K562 (cell line): Measurements from ENCODE around the gene EHBP1L1. TPM values are rescaled to one million over a fixed set of nuclear protein-coding genes. Genes with fewer than 3 reads are reported as not detected.

Experiments used
- ATAC-seq: fragments of 200-7000 bp; cut with Tn5 transposase; 3 replicates; pipeline ENCODE4 v1.9.1; 2020; ENCODE audit warnings: moderate library complexity
- BruUV-seq: library from RNA; stranded (reverse); fragments of 400-500 nt; replicated peaks from 2 replicates; lab custom pipeline; 2021; lab: Mats Ljungman, UMichigan
- CTCF ChIA-PET: fragments of 300-600 bp; formaldehyde crosslinking; extraction: SDS; loops from one replicate; lab custom pipeline; 2021; ENCODE audit warnings: low intra/inter-chr PET ratio; lab: Yijun Ruan, JAX
- POLR2A ChIA-PET: fragments of 300-600, 350-650 bp; sonication (Branson Sonifier 250); formaldehyde crosslinking; extraction: SDS; loops from one replicate; lab custom pipeline; 2021; ENCODE audit warnings: antibody characterized with exemption, inconsistent platforms; lab: Yijun Ruan, JAX
- DNase-seq, 4 experiments: peaks; one replicate each; pipeline versions ENCODE4 v3.0.0 to v3.0.0-alpha.2; 2011 to 2018; ENCODE audit warnings: low spot score in 3 of 4, mixed read lengths in 3 of 4; ENCODE audit errors: extremely low read depth in 1 of 4
- FAIRE-seq: peaks from 2 replicates; lab custom pipeline; 2011; peaks lifted over from hg19 to GRCh38; lab: Jason Lieb, UNC
- H2AFZ ChIP-seq: 2 replicates; pipeline ENCODE4 v1.6.0; 2011; ENCODE audit warnings: low read depth, low read length, control low read depth, inconsistent platforms
- H3K27ac ChIP-seq: fragments of 200-600 bp; 3 replicates; pipeline ENCODE4 v1.8.0; 2011; ENCODE audit warnings: low read depth, mild to moderate bottlenecking, control low read depth, inconsistent platforms, low read length, moderate library complexity, mixed read lengths; ENCODE audit errors: extremely low read depth
- H3K27me3 ChIP-seq, 2 experiments: fragments of 300-600 bp in 1 of 2; 2 replicates in 1 of 2; 3 replicates in 1 of 2; pipeline versions ENCODE4 v1.6.0 to v1.8.0; 2011; ENCODE audit warnings: inconsistent platforms in 2 of 2, low read length in 2 of 2, mild to moderate bottlenecking in 1 of 2, mixed read lengths in 1 of 2, moderate library complexity in 1 of 2; ENCODE audit not compliant: control insufficient read depth in 2 of 2, insufficient read depth in 2 of 2
- H3K36me3 ChIP-seq: fragments of 300-600 bp; 3 replicates; pipeline ENCODE4 v1.8.0; 2011; ENCODE audit warnings: mild to moderate bottlenecking, low read length, inconsistent platforms; ENCODE audit not compliant: control insufficient read depth, insufficient read depth
- H3K4me1 ChIP-seq, 2 experiments: fragments of 200-600 bp in 1 of 2; replicated peaks in 1 of 2; 2 replicates in 1 of 2; 3 replicates in 1 of 2; pipeline versions ENCODE4 v1.5.1 to v1.8.0; 2011; ENCODE audit warnings: inconsistent platforms in 2 of 2, low read length in 2 of 2, mild to moderate bottlenecking in 1 of 2, mixed read lengths in 1 of 2, moderate library complexity in 1 of 2; ENCODE audit not compliant: control insufficient read depth in 2 of 2, insufficient read depth in 2 of 2
- H3K4me2 ChIP-seq: 2 replicates; pipeline ENCODE4 v1.6.1; 2011; ENCODE audit warnings: low read length, control low read depth, inconsistent platforms, mixed read lengths; ENCODE audit not compliant: insufficient read depth
- H3K4me3 ChIP-seq: fragments of 200-600 bp; sonication (generic), shearing (Covaris generic); 2 replicates; pipeline ENCODE4 v1.5.1; 2016; ENCODE audit warnings: control low read depth, inconsistent platforms
- H3K79me2 ChIP-seq: fragments of 200-600 bp; 3 replicates; pipeline ENCODE4 v1.8.0; 2011; ENCODE audit warnings: low read length, inconsistent platforms; ENCODE audit not compliant: control insufficient read depth, insufficient read depth
- H3K9ac ChIP-seq, 2 experiments: 2 replicates each; pipeline versions ENCODE4 v1.6.0 to v1.6.1; 2011; ENCODE audit warnings: low read depth in 2 of 2, low read length in 2 of 2, control low read depth in 1 of 2, inconsistent platforms in 1 of 2, mild to moderate bottlenecking in 1 of 2, mixed read lengths in 1 of 2; ENCODE audit not compliant: insufficient read depth in 1 of 2
- H3K9me1 ChIP-seq: one replicate; pipeline ENCODE4 v1.6.0; 2011; ENCODE audit warnings: inconsistent platforms, mild to moderate bottlenecking, low read length, moderate library complexity; ENCODE audit not compliant: control insufficient read depth, insufficient read depth
- H3K9me3 ChIP-seq: replicated peaks from 2 replicates; pipeline ENCODE4 v1.5.1; 2011; ENCODE audit warnings: low read depth, low read length, inconsistent platforms; ENCODE audit not compliant: control insufficient read depth, insufficient read depth
- H4K20me1 ChIP-seq: replicated peaks from 2 replicates; pipeline ENCODE4 v1.6.1; 2011; ENCODE audit warnings: low read length, inconsistent platforms, mixed read lengths; ENCODE audit not compliant: control insufficient read depth, insufficient read depth
- CTCFL ChIP-seq: IDR thresholded peaks from 2 replicates; pipeline ENCODE4 v1.6.1; 2011; ENCODE audit warnings: borderline replicate concordance, low read depth, mild to moderate bottlenecking, moderate library complexity, low read length; ENCODE audit not compliant: insufficient read depth, poor library complexity, severe bottlenecking
- KLF6 ChIP-seq: fragments of 250-450 bp; sonication (Bioruptor Pico); IDR thresholded peaks from 2 replicates; pipeline ENCODE4 v1.4.0; 2020; ENCODE audit warnings: mild to moderate bottlenecking, moderate library complexity, borderline replicate concordance
- MED1 ChIP-seq: sonication (generic); formaldehyde crosslinking; IDR thresholded peaks from 2 replicates; pipeline ENCODE4 v1.8.1; 2023; ENCODE audit warnings: missing genetic modification reagents, borderline replicate concordance
- MYNN ChIP-seq, 2 experiments: sonication (generic); formaldehyde crosslinking in 1 of 2; IDR thresholded peaks; 2 replicates each; pipeline versions ENCODE4 v1.5.0 to v1.6.1; 2016 to 2020; ENCODE audit warnings: antibody characterized with exemption in 1 of 2, missing genetic modification reagents in 1 of 2
- NFIX ChIP-seq: fragments of 250-450 bp; sonication (Bioruptor Pico); IDR thresholded peaks from 2 replicates; pipeline ENCODE4 v1.4.0; 2020; ENCODE audit warnings: low read depth, mild to moderate bottlenecking, moderate library complexity
- SLC30A9 ChIP-seq: fragments of 250-450 bp; sonication (Bioruptor Pico); IDR thresholded peaks from 2 replicates; pipeline ENCODE4 v1.8.0; 2022; ENCODE audit warnings: mild to moderate bottlenecking, moderate library complexity
- ZFP36 ChIP-seq: fragments of 150-350 bp; IDR thresholded peaks from 2 replicates; pipeline ENCODE4 v1.6.1; 2018; ENCODE audit warnings: low read length, low read depth; ENCODE audit not compliant: partially characterized antibody
- ZFPM2 ChIP-seq: fragments of 250-450 bp; sonication (Bioruptor Pico); IDR thresholded peaks from 2 replicates; pipeline ENCODE4 v1.5.1; 2022; ENCODE audit warnings: mild to moderate bottlenecking
- ZNF274 ChIP-seq: IDR thresholded peaks from 2 replicates; pipeline ENCODE4 v1.6.1; 2011; ENCODE audit warnings: low read depth, mild to moderate bottlenecking, low read length, moderate library complexity, borderline replicate concordance
- ZNF445 ChIP-seq: fragments of 250-450 bp; sonication (Bioruptor Pico); IDR thresholded peaks from 2 replicates; pipeline ENCODE4 v1.4.0; 2020; ENCODE audit warnings: low read depth, mild to moderate bottlenecking, moderate library complexity
- WGBS: fragments of 100-300 bp; shearing (Covaris generic); methylation state at CpG from one replicate; pipeline ENCODE4 v1.1.6; 2016; ENCODE audit warnings: low coverage, mixed read lengths; ENCODE audit not compliant: insufficient coverage; ENCODE audit errors: missing lambda C conversion rate; 5-methylcytosine and 5-hydroxymethylcytosine counted together
- in situ Hi-C: fragments of 300-500 bp; cut with MboI; formaldehyde crosslinking; loops from 4 replicates; pipeline ENCODE4 v1.15.0; 2018; ENCODE audit warnings: inconsistent platforms, mixed read lengths
- intact Hi-C: fragments of 100-400 bp; cut with micrococcal nuclease; formaldehyde crosslinking; loops from 2 replicates; pipeline ENCODE4 v1.14.2; 2022
- polyA plus RNA-seq, 8 experiments: library from polyadenylated mRNA; depleted of rRNA in 4 of 8; stranded (reverse) in 5 of 8; unstranded in 3 of 8; fragments of >200 nt; fragmentation: Nextera tagmentation in 2 of 8; fragmentation: Illumina TruSeq in 1 of 8; extraction: Ambion mirVana in 2 of 8; extraction: Trizol in 1 of 8; gene quantifications; 2 replicates each; pipeline versions ENCODE4 v1.2.1 to v1.2.3, GENCODE V29; 2011 to 2014; ENCODE audit warnings: inconsistent platforms in 1 of 8, missing spikeins in 1 of 8
- total RNA-seq, 7 experiments: library from RNA; depleted of rRNA in 6 of 7; stranded (reverse); fragments of >200 nt in 6 of 7; fragmentation: Illumina TruSeq in 2 of 7; extraction: Trizol in 2 of 7; gene quantifications; 2 replicates each; pipeline versions ENCODE4 v1.2.1 to v1.2.3, GENCODE V29; 2011 to 2021; ENCODE audit warnings: low replicate concordance in 1 of 7
- TF ChIP-seq, protein P1 (sequence below), 2 experiments: IDR thresholded peaks; 2 replicates each; pipeline ENCODE4 v1.6.1; 2012; ENCODE audit warnings: improper control_type of control experiment in 2 of 2, low read depth in 2 of 2, low read length in 2 of 2, borderline replicate concordance in 1 of 2

Gene EHBP1L1
- total and polyA plus RNA-seq, 9 of the 15 experiments (the other 6 are each of a cell fraction or from before 2014, with no cell fraction given) = 0.03 to 87.1 (median 26.3) TPM

GRCh38 chr11:65609665-65610064, 33.8 kb downstream of the EHBP1L1 start:
- intact Hi-C loops (no loop called here), in situ Hi-C loops (no loop called here)
- TF ChIP-seq ZNF274 (no peak), ZFP36 (peak; percentile 53), ZFPM2 (CRISPR knock-in tag) (no peak), MED1 (CRISPR knock-in tag) (no peak)
- FAIRE-seq (no peak), DNase-seq (no peak), ATAC-seq (no peak)
- no peak overlapping the region for H3K4me2 ChIP-seq
- H3K4me1 ChIP-seq = peaks cover 22 to 63% of the 10 kb centered on the region in 2 experiments
- H3K9me1 ChIP-seq = peaks cover 3% of the 10 kb centered on the region
- POLR2A ChIA-PET = interaction anchor here (0.6 to 1.4 kb wide), 5 partner anchors 15 to 568 kb away, joined by 4 to 5 read pairs (median 4); no protein-coding TSS in a partner anchor
- peaks cover 60% of the 10 kb centered on the region; the same call in 2 of the 3 replicates for H3K36me3 ChIP-seq
- no peak overlapping the region for H2AFZ ChIP-seq
- no peaks in the 10 kb centered on the region for H4K20me1 ChIP-seq
- H3K4me3 ChIP-seq = no peak overlapping the region
- H3K9ac ChIP-seq = peak overlapping the region in 1 of 2 experiments; percentile 72; a peak in 2 of 4 replicates
- 81% methylated on average over 5 of the region's 5 CpGs for WGBS
- peaks cover 37% of the 10 kb centered on the region for H3K79me2 ChIP-seq
- CTCF ChIA-PET = no interaction called here
- BruUV-seq = no TSS peak
- H3K9me3 ChIP-seq = no peaks in the 10 kb centered on the region
- H3K27me3 ChIP-seq = no peaks in the 10 kb centered on the region
- no peak overlapping the region for H3K27ac ChIP-seq

DNA sequence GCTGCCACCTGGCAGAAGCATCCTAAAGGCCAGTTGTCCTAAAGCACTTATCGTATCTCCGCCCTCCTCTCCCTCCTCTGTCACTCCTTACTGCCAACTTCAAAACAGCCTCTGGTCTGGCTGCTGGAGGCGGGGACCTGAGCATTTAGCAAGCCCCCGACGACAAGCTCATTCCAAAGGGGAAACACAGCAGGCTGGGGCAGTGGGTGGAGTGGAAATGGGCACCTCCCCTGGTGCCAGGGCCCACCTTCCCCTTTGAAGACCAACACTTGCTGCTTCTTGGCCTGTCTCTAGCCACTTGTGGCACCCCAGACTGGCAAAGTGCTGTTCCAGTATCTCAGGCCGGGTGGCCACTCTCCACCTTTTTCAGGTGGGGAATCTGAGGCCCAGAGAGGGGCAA, 34.6 kb downstream of the EHBP1L1 start:
- BruUV-seq = no TSS peak
- DNase-seq (no peak), ATAC-seq (no peak), FAIRE-seq (no peak)
- Histone ChIP-seq H3K9me1 (peaks cover 3% of the 10 kb centered on the region), H3K4me2 (no peak overlapping the region), H3K27me3 (no peaks in the 10 kb centered on the region), H3K4me3 (no peak overlapping the region), H3K79me2 (peaks cover 40% of the 10 kb centered on the region), H3K27ac (no peak overlapping the region), H2AFZ (no peak overlapping the region), H3K36me3 (peaks cover 53% of the 10 kb centered on the region; the same call in 2 of the 3 replicates), H3K9me3 (no peaks in the 10 kb centered on the region), H3K4me1 (peaks cover 22 to 63% of the 10 kb centered on the region in 2 experiments), H3K9ac (peak overlapping the region in 1 of 2 experiments; percentile 86; a peak in 1 of 4 replicates), H4K20me1 (no peaks in the 10 kb centered on the region)
- in situ Hi-C loops (no loop called here), intact Hi-C loops (no loop called here)
- 74% methylated on average over 6 of the region's 6 CpGs for WGBS
- CTCF ChIA-PET = no interaction called here
- POLR2A ChIA-PET = interaction anchor here (0.6 to 1.4 kb wide), 8 partner anchors 16 to 569 kb away, joined by 3 to 5 read pairs (median 4); no protein-coding TSS in a partner anchor
- TF ChIP-seq ZNF445 (CRISPR knock-in tag) (no peak), NFIX (CRISPR knock-in tag) (no peak), CTCFL (no peak), KLF6 (no peak), MYNN (IDR thresholded peaks at IDR 0.05) (no peak), MYNN (CRISPR knock-in tag; IDR thresholded peaks at IDR 0.05) (no peak), SLC30A9 (CRISPR knock-in tag) (no peak)
- TF ChIP-seq, protein P1, sequence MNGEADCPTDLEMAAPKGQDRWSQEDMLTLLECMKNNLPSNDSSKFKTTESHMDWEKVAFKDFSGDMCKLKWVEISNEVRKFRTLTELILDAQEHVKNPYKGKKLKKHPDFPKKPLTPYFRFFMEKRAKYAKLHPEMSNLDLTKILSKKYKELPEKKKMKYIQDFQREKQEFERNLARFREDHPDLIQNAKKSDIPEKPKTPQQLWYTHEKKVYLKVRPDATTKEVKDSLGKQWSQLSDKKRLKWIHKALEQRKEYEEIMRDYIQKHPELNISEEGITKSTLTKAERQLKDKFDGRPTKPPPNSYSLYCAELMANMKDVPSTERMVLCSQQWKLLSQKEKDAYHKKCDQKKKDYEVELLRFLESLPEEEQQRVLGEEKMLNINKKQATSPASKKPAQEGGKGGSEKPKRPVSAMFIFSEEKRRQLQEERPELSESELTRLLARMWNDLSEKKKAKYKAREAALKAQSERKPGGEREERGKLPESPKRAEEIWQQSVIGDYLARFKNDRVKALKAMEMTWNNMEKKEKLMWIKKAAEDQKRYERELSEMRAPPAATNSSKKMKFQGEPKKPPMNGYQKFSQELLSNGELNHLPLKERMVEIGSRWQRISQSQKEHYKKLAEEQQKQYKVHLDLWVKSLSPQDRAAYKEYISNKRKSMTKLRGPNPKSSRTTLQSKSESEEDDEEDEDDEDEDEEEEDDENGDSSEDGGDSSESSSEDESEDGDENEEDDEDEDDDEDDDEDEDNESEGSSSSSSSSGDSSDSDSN (IDR thresholded peaks at IDR 0.05; ENCODE audit: borderline replicate concordance in 1 of 2, low read depth in 2 of 2, low read length in 2 of 2) = no peak
